Hepatocyte (in vitro differentiated cells): ENCODE data around the gene ANTXR2.

Experiments
- EZH2 ChIP-seq: fragments of 200-600 bp; sonication (generic); IDR thresholded peaks from 2 replicates; pipeline ENCODE4 v1.6.1; 2016; ENCODE audit warnings: antibody characterized with exemption, mild to moderate bottlenecking, borderline replicate concordance
- EZH2phosphoT487 ChIP-seq: fragments of 200-600 bp; sonication (generic); IDR thresholded peaks from one replicate; pipeline ENCODE4 v1.6.1; 2018; ENCODE audit warnings: antibody characterized with exemption, mild to moderate bottlenecking, low read depth, moderate library complexity; ENCODE audit not compliant: unreplicated experiment, severe bottlenecking
- TF ChIP-seq, protein P1 (sequence below): fragments of 200-600 bp; sonication (generic); IDR thresholded peaks from 2 replicates; pipeline ENCODE4 v1.5.1; 2016; ENCODE audit warnings: antibody characterized with exemption, mild to moderate bottlenecking; ENCODE audit not compliant: poor library complexity

DNA sequence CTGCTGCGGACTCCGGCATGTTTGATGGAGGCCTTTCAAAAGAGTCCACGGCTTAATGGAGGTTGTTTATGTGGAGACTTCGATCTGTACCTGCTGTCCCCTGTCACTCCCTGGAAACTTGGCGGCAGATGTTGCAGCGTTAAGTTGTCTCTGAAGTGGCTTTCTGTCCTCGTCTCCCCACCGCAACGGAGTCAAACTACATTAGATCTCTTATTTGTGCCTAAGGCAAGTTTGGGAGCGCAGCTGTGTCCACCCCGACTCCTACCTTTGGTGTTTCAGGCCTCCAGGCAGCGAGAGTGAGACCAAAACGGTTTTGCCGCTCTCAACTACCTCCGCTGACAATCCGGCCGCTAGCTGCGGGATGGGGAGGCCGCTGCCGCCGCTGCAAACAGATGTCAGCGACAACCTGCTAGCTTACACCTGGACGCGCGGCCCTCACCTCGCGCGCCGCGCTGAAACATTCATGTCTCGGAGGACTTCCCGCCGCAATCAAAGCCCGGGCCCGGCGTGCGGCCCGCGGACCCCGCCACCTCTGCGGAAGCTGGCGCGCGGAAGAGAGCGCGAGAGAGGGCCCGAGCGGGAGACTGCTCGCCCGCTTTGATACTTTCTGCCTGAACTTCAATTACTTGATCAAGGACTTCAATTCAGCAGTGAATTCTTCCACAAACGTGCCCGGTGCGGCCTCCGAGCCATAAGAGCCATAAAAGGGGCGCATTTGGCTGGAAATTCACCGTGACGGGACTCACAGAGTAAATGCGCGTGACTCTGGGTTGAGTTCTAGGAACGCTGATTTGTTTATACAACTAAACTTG lies 108.4 kb downstream of the ANTXR2 start:
- TF ChIP-seq, protein P1, sequence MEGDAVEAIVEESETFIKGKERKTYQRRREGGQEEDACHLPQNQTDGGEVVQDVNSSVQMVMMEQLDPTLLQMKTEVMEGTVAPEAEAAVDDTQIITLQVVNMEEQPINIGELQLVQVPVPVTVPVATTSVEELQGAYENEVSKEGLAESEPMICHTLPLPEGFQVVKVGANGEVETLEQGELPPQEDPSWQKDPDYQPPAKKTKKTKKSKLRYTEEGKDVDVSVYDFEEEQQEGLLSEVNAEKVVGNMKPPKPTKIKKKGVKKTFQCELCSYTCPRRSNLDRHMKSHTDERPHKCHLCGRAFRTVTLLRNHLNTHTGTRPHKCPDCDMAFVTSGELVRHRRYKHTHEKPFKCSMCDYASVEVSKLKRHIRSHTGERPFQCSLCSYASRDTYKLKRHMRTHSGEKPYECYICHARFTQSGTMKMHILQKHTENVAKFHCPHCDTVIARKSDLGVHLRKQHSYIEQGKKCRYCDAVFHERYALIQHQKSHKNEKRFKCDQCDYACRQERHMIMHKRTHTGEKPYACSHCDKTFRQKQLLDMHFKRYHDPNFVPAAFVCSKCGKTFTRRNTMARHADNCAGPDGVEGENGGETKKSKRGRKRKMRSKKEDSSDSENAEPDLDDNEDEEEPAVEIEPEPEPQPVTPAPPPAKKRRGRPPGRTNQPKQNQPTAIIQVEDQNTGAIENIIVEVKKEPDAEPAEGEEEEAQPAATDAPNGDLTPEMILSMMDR: no peak
- TF ChIP-seq EZH2phosphoT487: no peak
- peak; percentile 41 for TF ChIP-seq EZH2
